Measurements from ENCODE around the gene DACH2. TPM values are rescaled to one million over a fixed set of nuclear protein-coding genes. Genes with fewer than 3 reads are reported as not detected.

DACH2 gene
- total and polyA plus RNA-seq, 9 of the 15 experiments (the other 6 are each of a cell fraction or from before 2014, with no cell fraction given), result not detected

- TF ChIP-seq, protein P1, sequence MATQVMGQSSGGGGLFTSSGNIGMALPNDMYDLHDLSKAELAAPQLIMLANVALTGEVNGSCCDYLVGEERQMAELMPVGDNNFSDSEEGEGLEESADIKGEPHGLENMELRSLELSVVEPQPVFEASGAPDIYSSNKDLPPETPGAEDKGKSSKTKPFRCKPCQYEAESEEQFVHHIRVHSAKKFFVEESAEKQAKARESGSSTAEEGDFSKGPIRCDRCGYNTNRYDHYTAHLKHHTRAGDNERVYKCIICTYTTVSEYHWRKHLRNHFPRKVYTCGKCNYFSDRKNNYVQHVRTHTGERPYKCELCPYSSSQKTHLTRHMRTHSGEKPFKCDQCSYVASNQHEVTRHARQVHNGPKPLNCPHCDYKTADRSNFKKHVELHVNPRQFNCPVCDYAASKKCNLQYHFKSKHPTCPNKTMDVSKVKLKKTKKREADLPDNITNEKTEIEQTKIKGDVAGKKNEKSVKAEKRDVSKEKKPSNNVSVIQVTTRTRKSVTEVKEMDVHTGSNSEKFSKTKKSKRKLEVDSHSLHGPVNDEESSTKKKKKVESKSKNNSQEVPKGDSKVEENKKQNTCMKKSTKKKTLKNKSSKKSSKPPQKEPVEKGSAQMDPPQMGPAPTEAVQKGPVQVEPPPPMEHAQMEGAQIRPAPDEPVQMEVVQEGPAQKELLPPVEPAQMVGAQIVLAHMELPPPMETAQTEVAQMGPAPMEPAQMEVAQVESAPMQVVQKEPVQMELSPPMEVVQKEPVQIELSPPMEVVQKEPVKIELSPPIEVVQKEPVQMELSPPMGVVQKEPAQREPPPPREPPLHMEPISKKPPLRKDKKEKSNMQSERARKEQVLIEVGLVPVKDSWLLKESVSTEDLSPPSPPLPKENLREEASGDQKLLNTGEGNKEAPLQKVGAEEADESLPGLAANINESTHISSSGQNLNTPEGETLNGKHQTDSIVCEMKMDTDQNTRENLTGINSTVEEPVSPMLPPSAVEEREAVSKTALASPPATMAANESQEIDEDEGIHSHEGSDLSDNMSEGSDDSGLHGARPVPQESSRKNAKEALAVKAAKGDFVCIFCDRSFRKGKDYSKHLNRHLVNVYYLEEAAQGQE (IDR thresholded peaks at IDR 0.05; ENCODE audit: borderline replicate concordance), result no peak
- TF ChIP-seq, protein P1 (CRISPR knock-in tag; IDR thresholded peaks at IDR 0.05; ENCODE audit: low read depth), result no peak
- no peak for TF ChIP-seq ZNF347 (CRISPR knock-in tag; IDR thresholded peaks at IDR 0.05; ENCODE audit: low read depth)
- TF ChIP-seq ZNF717 (CRISPR knock-in tag; IDR thresholded peaks at IDR 0.05), result no peak
- TF ChIP-seq MED1 (CRISPR knock-in tag; IDR thresholded peaks at IDR 0.05; ENCODE audit: borderline replicate concordance), result no peak
- no peak for TF ChIP-seq EGR1 (conservative IDR thresholded peaks at IDR 0.05)
- TF ChIP-seq ZNF785 (CRISPR knock-in tag; IDR thresholded peaks at IDR 0.05), result no peak
- TF ChIP-seq, protein P2, sequence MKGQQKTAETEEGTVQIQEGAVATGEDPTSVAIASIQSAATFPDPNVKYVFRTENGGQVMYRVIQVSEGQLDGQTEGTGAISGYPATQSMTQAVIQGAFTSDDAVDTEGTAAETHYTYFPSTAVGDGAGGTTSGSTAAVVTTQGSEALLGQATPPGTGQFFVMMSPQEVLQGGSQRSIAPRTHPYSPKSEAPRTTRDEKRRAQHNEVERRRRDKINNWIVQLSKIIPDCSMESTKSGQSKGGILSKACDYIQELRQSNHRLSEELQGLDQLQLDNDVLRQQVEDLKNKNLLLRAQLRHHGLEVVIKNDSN (CRISPR knock-in tag; IDR thresholded peaks at IDR 0.05), result no peak
- TF ChIP-seq PHF8 (IDR thresholded peaks at IDR 0.05; ENCODE audit: borderline replicate concordance, low read length), result no peak
- no peak for TF ChIP-seq GTF2F1 (IDR thresholded peaks at IDR 0.05; ENCODE audit: low read depth, low read length)
- TF ChIP-seq PHB2 (IDR thresholded peaks at IDR 0.05; ENCODE audit: low read depth), result no peak
- no peak for TF ChIP-seq ZNF140 (CRISPR knock-in tag; IDR thresholded peaks at IDR 0.05)
- TF ChIP-seq MCM7 (IDR thresholded peaks at IDR 0.05), result no peak
- TF ChIP-seq HDAC2 (IDR thresholded peaks at IDR 0.05), result no peak
Measured at GRCh38 chrX:86146102-86146501, 2.1 kb upstream of the DACH2 start (continued).

All from K562 (cell line).